HUES64 (cell line): ENCODE measurements around the gene ERMARD. TPM values are rescaled to one million over a fixed set of nuclear protein-coding genes. Genes with fewer than 3 reads are reported as not detected.
A peak's percentile ranks its signal among the peaks of the same experiment; 100 is the strongest.

Source experiments
- H3K27ac ChIP-seq: 2 replicates; pipeline ENCODE4 v1.7.0; 2013; ENCODE audit warnings: low read depth, low read length, inconsistent platforms
- H3K27me3 ChIP-seq: 2 replicates; pipeline ENCODE4 v1.6.1; 2013; ENCODE audit warnings: mild to moderate bottlenecking, low read length; ENCODE audit not compliant: insufficient read depth
- H3K36me3 ChIP-seq: 2 replicates; pipeline ENCODE4 v1.6.1; 2013; ENCODE audit warnings: mild to moderate bottlenecking, low read length; ENCODE audit not compliant: insufficient read depth
- H3K4me1 ChIP-seq: 2 replicates; pipeline ENCODE4 v1.6.1; 2013; ENCODE audit warnings: mild to moderate bottlenecking, low read length, moderate library complexity; ENCODE audit not compliant: insufficient read depth
- H3K4me3 ChIP-seq: 2 replicates; pipeline ENCODE4 v1.5.1; 2013; ENCODE audit warnings: mild to moderate bottlenecking, low read length, moderate library complexity
- H3K9ac ChIP-seq: 2 replicates; pipeline ENCODE4 v1.6.1; 2013; ENCODE audit warnings: mild to moderate bottlenecking, low read depth, low read length
- H3K9me3 ChIP-seq: 2 replicates; pipeline ENCODE4 v1.6.1; 2013; ENCODE audit warnings: low read depth, low read length; ENCODE audit not compliant: insufficient read depth
- WGBS: fragments of 150-250, 120-280 bp; methylation state at CpG from one replicate; pipeline ENCODE4 v1.1.7; 2013; ENCODE audit warnings: missing lambda C conversion rate; 5-methylcytosine and 5-hydroxymethylcytosine counted together
- polyA plus RNA-seq, 2 experiments: library from polyadenylated mRNA; stranded (reverse); fragments of 50-300 nt; gene quantifications; one replicate each; pipeline ENCODE4 v1.2.3, GENCODE V29; 2013

The ERMARD gene
- 9.6 TPM for polyA plus RNA-seq (2013, experiment 1 of 2)
- polyA plus RNA-seq (2013, experiment 2 of 2), result 12.5 TPM

DNA sequence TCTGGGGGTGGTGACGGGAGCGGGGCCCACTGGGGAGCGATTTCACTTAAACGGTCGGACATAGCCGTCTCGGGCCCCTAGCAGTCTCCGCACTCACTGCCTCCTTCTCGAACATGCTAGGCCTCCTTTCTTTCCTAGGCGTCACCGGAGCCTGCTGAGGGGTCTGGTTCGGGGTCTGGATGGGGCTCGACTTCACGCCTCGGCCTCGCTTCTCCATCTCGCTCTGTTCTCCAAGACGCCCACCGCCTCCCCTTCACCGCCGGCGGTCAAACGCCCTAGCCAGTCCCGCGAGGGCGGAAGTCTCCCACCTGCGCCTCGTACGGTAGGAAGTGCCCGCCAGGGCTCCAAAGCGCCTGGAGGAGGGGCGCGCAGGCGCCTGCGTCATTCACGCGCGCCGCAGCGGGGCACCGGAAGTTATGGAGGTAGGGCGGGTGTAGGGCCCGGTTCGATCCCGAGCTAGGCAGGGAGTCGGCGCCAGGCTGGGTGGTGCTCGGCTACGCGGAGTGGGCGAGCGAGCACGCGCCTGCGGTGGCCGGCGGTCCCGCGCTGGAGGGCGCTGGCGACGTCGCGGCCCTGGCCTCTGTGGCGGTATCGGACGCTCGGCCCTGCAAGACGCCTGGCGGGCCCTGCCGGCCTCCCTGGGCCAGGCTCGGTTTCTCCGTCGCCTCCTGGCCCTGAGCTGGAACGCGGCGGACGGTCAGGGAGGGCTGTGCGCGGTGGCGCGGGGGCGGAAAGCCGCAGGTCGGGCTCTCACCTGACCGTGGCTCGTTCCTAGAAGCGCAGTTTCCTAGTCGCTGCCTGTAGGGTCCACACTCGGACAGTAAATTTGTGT lies at the start of gene ERMARD, which contains the start of gene DYNLT2:
Gene ERMARD, plus strand, starts transcription at position 381 of the 832 bp plus-strand sequence. Its CDS starts 36 bp downstream, at position 417.
Gene DYNLT2, minus strand, starts transcription at position 331 of the 832 bp plus-strand sequence. Its CDS starts 114 bp downstream, at position 217.
- H3K9ac ChIP-seq, result peak within 1 kb of the TSS; percentile 96
- H3K4me3 ChIP-seq, result peak within 1 kb of the TSS; percentile 93
- no peaks in the 10 kb centered on the region for H3K27me3 ChIP-seq
- under 1% methylated on average over 90 of the region's 90 CpGs for WGBS
- peak within 1 kb of the TSS; percentile 99 for H3K27ac ChIP-seq
- no peaks in the 10 kb centered on the region for H3K9me3 ChIP-seq
- H3K4me1 ChIP-seq, result peaks cover 26% of the 10 kb centered on the region
- H3K36me3 ChIP-seq, result 0 out of 2 replicates have a peak, but pooled peaks cover 1% of the 10 kb centered on the region

DNA sequence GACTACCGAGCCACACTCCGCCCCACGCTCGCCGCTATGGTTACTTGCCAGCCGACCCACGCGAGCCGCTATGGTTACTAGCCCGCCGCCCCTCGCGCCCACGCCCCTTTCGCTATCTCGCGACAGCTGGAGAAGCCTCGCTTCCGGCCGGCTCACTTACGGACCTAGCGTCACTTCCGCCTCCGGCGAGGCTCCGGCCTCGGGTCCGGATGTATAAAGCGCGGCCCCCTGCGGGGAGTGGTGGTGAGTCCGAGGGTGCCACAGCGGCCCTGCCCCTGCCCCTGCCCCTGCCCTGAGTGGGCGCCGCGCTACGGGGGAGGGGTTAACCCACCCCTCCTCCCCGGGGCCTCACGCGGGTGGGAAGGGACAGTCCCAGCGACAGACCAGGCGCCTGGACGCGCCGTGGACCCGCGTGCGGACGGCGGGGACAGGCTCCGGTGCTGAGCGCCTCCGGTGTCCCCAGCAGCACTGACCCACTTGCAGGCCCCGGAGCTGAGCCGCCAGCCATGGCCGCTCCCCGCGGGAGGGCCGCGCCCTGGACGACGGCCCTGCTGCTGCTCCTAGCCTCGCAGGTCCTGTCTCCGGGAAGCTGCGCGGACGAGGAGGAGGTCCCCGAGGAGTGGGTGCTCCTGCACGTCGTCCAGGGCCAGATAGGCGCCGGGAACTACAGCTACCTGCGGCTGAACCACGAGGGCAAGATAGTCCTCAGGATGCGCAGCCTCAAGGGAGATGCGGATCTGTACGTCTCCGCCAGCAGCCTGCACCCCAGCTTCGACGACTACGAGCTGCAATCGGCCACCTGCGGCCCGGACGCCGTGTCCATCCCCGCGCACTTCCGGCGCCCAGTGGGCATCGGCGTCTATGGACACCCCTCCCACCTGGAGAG lies 49.2 kb upstream of the ERMARD start, which contains the start of the genes C6orf120 and WDR27:
Gene C6orf120, plus strand, starts transcription at position 173 of the 886 bp plus-strand sequence. Its CDS starts 334 bp downstream, at position 507.
Gene WDR27, minus strand, starts transcription at position 76 of the 886 bp plus-strand sequence. CDS start 13,024 bp downstream, outside the sequence.
- Histone ChIP-seq H3K4me3 (peak within 1 kb of the TSS; percentile 85), H3K36me3 (peaks cover 53% of the 10 kb centered on the region), H3K9me3 (no peaks in the 10 kb centered on the region), H3K9ac (peak within 1 kb of the TSS; percentile 97), H3K27me3 (no peaks in the 10 kb centered on the region), H3K27ac (peak within 1 kb of the TSS; percentile 88), H3K4me1 (peaks cover 16% of the 10 kb centered on the region; the same call in 1 of the 2 replicates)
- under 1% methylated on average over 92 of the region's 92 CpGs for WGBS

DNA sequence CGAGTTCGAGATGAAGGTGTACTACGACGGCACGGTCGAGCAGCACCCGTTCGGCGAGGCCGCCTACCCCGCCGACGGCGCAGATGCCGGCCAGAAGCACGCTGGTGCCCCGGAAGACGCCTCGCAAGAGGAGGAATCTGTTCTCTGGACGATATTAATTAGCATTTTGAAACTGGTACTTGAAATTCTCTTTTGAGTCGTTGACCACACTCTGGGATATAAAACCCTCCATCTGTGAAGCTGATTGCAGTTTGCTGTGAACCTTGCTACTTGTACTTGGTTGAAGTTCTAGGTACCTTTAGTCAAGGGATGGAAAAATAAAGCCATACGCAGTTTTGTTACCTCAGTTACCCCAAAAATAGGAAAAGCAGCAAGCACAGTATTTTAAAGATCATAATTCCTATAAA lies 48.6 kb upstream of the ERMARD start:
- peak overlapping the region; percentile 88 for H3K27ac ChIP-seq
- H3K4me3 ChIP-seq, result peak overlapping the region; percentile 85
- WGBS, result 4% methylated on average over 22 of the region's 22 CpGs
- H3K9ac ChIP-seq, result peak overlapping the region; percentile 97
- H3K4me1 ChIP-seq, result peaks cover 16% of the 10 kb centered on the region; the same call in 1 of the 2 replicates
- H3K36me3 ChIP-seq, result peaks cover 58% of the 10 kb centered on the region
- no peaks in the 10 kb centered on the region for H3K27me3 ChIP-seq
- H3K9me3 ChIP-seq, result no peaks in the 10 kb centered on the region

DNA sequence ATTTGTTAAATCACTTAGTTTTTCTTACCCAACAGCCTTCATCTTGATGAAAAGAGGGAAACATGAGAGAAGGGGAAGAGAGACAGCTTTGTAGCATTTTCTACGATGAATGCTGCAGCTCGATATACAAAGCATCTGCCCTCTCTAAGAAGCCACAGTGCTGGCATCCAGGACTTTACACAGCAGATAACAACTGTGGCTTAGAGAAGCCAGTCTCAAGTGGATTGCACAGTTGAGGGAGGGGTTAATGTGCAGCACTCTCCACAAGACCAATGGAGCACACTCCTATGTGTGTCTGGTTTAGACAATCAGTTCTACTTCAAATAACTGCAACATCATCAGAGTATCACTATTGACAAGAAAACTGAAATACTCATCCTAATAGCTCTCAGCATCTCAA lies 43.6 kb upstream of the ERMARD start:
- H3K4me1 ChIP-seq, result peaks cover 4% of the 10 kb centered on the region; the same call in 1 of the 2 replicates
- WGBS, result 100% methylated on average over 2 of the region's 2 CpGs
- no peaks in the 10 kb centered on the region for H3K27me3 ChIP-seq
- H3K4me3 ChIP-seq, result no peak overlapping the region
- H3K27ac ChIP-seq, result no peak overlapping the region
- peaks cover 96% of the 10 kb centered on the region for H3K36me3 ChIP-seq
- no peak overlapping the region for H3K9ac ChIP-seq
- H3K9me3 ChIP-seq, result no peaks in the 10 kb centered on the region

DNA sequence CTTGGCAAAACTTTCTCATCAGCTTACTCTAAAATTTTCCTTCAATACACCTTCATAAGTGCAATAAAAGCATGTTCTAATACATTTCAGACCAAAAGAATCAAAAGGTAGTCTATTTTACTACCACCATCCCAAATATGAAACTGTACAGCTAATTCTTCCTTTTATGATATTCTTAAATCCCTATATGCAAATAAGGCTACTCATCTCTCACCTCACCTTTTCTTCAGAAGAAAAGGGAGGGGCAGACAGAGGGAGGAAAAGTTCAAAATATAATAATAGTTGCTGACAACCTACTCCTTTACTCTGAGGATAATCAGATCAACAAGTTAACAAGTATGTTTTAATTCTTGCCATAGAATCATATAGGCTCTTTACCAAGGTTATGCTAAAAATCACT lies 42.1 kb upstream of the ERMARD start:
- no peaks in the 10 kb centered on the region for H3K9me3 ChIP-seq
- H3K27me3 ChIP-seq, result no peaks in the 10 kb centered on the region
- no peaks in the 10 kb centered on the region for H3K4me1 ChIP-seq
- peaks cover 97% of the 10 kb centered on the region for H3K36me3 ChIP-seq
- H3K9ac ChIP-seq, result no peak overlapping the region
- no peak overlapping the region for H3K4me3 ChIP-seq
- no peak overlapping the region for H3K27ac ChIP-seq

DNA sequence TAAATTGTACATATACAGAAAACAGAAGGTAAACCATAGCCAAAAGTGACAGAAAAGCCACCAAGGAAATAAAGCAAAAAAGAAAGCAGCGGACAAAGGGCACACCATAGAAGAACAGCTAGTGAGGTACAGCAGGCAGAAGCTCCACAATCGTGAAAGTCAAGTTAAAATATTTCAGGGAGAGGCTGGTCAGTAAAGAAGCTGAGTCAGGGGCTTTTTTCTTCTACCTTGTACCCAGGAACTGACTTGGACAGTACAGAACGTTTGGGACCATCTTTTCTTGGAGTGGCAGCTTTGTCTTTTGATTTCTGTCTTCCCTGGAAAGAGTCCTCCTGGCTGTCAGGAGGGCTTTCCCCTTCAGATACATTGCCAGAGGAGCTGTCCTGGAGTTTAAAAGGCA lies 41.4 kb upstream of the ERMARD start:
- Histone ChIP-seq H3K4me1 (no peaks in the 10 kb centered on the region), H3K27me3 (no peaks in the 10 kb centered on the region), H3K27ac (no peak overlapping the region), H3K4me3 (no peak overlapping the region), H3K9ac (no peak overlapping the region), H3K9me3 (no peaks in the 10 kb centered on the region), H3K36me3 (peaks cover 97% of the 10 kb centered on the region)
- WGBS, result 90% methylated on average over 3 of the region's 3 CpGs

DNA sequence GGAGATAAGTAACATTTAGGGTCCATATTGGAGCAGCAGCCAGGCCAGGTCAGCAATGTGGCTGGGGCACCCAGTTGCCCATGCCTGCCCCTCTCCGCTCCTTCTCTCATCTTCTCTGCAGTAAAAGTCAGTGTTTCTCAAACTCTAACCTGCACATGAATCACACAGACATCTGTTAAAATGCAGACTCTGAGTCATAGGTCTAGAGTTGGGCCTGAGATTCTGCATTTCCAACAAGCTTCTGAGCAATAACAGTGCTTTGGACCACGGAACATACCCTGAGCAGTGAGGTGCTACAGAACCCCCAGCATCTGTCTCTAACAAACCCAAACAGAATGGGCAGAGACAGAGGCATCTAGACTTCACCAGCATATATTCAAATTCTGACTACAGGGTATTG lies 37.2 kb upstream of the ERMARD start:
- Histone ChIP-seq H3K36me3 (peaks cover 94% of the 10 kb centered on the region), H3K4me1 (no peaks in the 10 kb centered on the region), H3K4me3 (no peak overlapping the region), H3K27me3 (no peaks in the 10 kb centered on the region), H3K9me3 (no peaks in the 10 kb centered on the region), H3K27ac (no peak overlapping the region), H3K9ac (no peak overlapping the region)
- WGBS, result 92% methylated on average over 2 of the region's 2 CpGs

DNA sequence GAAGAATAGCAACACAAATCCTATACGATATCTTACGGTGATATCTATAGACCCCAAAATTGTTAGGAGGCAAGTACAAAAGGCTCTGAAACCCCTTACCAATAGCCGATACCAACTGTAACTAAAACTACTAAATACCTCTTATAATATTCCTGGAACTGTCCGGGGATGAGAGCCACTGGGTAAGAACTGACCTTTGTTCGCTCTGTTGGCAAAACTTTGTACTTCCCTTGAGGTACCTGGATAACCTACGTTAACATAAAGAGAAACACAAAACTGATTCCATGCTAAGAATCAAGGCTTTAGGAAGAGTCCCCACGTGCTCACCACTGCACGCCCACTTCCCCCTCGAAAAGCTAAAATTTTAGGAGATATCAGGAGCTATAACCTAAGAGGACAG lies 36.8 kb upstream of the ERMARD start:
- H3K4me3 ChIP-seq, result no peak overlapping the region
- 96% methylated on average over 9 of the region's 9 CpGs for WGBS
- no peaks in the 10 kb centered on the region for H3K4me1 ChIP-seq
- H3K36me3 ChIP-seq, result peaks cover 94% of the 10 kb centered on the region
- no peak overlapping the region for H3K27ac ChIP-seq
- H3K9ac ChIP-seq, result no peak overlapping the region
- no peaks in the 10 kb centered on the region for H3K27me3 ChIP-seq
- H3K9me3 ChIP-seq, result no peaks in the 10 kb centered on the region

DNA sequence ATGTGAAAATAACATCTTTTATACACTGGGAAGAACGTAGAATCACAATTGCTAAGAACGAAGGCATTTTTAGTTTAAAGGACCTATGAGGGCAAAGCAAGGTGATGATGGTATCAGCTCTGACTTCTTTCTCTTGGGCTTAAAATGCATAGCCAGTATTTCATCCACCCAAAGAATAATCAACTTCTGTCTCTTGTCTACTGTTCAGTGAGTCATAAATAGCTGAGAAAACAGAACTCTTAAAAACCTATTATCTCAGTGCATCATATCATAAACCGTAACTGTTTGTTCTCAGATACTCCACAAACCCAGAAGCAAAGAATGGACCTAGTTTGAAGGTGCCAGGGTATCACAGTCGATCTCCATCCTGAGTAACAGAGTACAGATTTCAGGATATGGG lies 32.3 kb upstream of the ERMARD start:
- H3K9me3 ChIP-seq, result no peaks in the 10 kb centered on the region
- peaks cover 16% of the 10 kb centered on the region for H3K4me1 ChIP-seq
- no peak overlapping the region for H3K27ac ChIP-seq
- peaks cover 58% of the 10 kb centered on the region for H3K36me3 ChIP-seq
- no peak overlapping the region for H3K4me3 ChIP-seq
- 98% methylated on average over 4 of the region's 4 CpGs for WGBS
- no peak overlapping the region for H3K9ac ChIP-seq
- no peaks in the 10 kb centered on the region; the same call in 1 of the 2 replicates for H3K27me3 ChIP-seq

DNA sequence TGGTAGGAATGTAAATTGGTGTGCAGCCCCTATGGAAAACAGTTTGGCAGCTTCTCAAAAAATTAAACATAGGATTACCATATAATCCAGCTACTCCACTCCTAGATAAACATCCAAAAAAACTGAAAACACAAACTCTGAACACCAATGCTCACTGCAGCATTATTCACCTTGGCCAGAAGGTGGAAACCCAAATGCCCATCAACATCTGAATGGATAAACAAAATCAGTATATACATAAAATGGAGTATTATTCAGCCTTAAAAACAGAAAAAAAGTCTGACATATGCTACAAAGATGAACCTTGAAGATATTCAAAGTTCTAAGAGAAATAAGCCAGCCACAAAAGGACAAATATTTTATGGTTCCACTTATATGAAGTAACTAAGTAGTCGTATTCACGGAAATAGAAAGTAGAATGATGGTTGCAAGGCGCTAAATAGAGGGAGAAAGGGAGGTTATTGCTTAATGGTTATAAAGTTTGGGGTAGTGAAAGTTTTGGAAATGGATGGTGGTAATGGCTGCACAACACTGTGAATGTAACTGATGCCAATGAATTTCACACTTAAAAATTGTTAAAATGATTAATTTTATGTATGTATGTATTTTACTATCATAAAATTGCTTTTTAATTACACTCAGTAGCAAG lies 31.1 kb upstream of the ERMARD start:
- no peak overlapping the region for H3K27ac ChIP-seq
- H3K4me3 ChIP-seq, result no peak overlapping the region
- H3K9me3 ChIP-seq, result no peaks in the 10 kb centered on the region
- H3K36me3 ChIP-seq, result peaks cover 46% of the 10 kb centered on the region
- H3K4me1 ChIP-seq, result peaks cover 18% of the 10 kb centered on the region
- 96% methylated on average over 3 of the region's 3 CpGs for WGBS
- no peak overlapping the region for H3K9ac ChIP-seq
- H3K27me3 ChIP-seq, result no peaks in the 10 kb centered on the region; the same call in 1 of the 2 replicates
